GM20000 (cell line): ENCODE measurements around the gene PLXNB3.
"Not testable (repeated sequence)": the region's sequence is repeated elsewhere in the genome, so short reads cannot be mapped to it uniquely, and the experiment has no call there.

Source experiments
- DNase-seq: peaks from one replicate; pipeline ENCODE4 v3.0.0; 2012; ENCODE audit warnings: low spot score
- TF ChIP-seq, protein P1 (sequence below): IDR thresholded peaks from 2 replicates; pipeline ENCODE4 v1.5.1; 2012; ENCODE audit warnings: mild to moderate bottlenecking, control low read depth; ENCODE audit errors: extremely low read depth, missing control alignments

The PLXNB3 gene

GRCh38 chrX:153728095-153728494 lies 36.0 kb upstream of the PLXNB3 start:
- DNase-seq = no peak
- TF ChIP-seq, protein P1, sequence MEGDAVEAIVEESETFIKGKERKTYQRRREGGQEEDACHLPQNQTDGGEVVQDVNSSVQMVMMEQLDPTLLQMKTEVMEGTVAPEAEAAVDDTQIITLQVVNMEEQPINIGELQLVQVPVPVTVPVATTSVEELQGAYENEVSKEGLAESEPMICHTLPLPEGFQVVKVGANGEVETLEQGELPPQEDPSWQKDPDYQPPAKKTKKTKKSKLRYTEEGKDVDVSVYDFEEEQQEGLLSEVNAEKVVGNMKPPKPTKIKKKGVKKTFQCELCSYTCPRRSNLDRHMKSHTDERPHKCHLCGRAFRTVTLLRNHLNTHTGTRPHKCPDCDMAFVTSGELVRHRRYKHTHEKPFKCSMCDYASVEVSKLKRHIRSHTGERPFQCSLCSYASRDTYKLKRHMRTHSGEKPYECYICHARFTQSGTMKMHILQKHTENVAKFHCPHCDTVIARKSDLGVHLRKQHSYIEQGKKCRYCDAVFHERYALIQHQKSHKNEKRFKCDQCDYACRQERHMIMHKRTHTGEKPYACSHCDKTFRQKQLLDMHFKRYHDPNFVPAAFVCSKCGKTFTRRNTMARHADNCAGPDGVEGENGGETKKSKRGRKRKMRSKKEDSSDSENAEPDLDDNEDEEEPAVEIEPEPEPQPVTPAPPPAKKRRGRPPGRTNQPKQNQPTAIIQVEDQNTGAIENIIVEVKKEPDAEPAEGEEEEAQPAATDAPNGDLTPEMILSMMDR = no peak

- TF ChIP-seq, protein P1 = no peak
- DNase-seq = no peak
Observed at GRCh38 chrX:153728951-153729631, 35.0 kb upstream of the PLXNB3 start.

- not testable (repeated sequence) for DNase-seq
Observed at GRCh38 chrX:153730115-153730514, 33.9 kb upstream of the PLXNB3 start.

DNA sequence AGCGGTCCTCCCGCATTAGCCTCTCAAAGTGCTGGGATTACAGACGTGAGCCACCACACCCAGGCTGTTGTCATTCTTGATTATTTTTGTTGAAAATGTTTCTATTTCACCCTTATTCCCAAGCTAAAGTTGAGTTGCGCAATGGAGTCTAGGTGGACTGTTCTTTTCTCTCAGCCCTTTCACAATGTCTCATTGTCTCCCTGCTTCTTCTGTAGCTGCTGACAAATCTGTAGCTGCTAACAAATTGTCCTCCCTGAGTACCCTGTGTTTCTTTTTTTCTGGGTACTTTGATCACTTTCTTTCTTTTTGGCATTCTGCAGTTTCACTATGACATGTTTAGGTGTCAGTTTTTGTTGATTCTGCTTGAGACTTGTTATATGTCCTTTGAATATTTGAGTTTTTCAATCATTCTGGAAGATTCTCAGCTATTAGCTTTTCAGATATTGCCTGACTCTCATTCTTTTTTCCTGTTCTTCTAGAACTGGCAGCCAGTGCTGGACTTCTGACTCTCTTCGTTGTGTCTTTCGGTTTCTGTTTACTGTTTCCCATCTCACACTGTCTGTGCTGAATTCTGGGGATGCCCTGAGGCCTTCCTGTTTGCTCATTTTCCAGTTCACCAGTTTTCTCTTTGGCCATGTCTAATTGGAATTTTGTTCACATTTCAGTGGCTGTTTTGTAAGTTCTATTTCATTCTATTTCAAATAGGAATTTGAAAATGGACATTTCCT lies 32.8 kb upstream of the PLXNB3 start:
- no peak for DNase-seq
- TF ChIP-seq, protein P1 = no peak

- TF ChIP-seq, protein P1 = no peak
- DNase-seq = no peak
Observed at GRCh38 chrX:153731845-153732215, 32.2 kb upstream of the PLXNB3 start.

- DNase-seq = no peak
- TF ChIP-seq, protein P1 = no peak
Observed at GRCh38 chrX:153732401-153732800, 31.6 kb upstream of the PLXNB3 start.

GRCh38 chrX:153733651-153734240 lies 30.3 kb upstream of the PLXNB3 start:
- TF ChIP-seq, protein P1 = no peak
- DNase-seq = no peak
